ENCODE results near the gene ASTN2. TPM values are rescaled to one million over a fixed set of nuclear protein-coding genes. Genes with fewer than 3 reads are reported as not detected.

Gene ASTN2
- total RNA-seq, 4 donors from 2014 or later: 4.0 to 7.0 (median 4.9) TPM

GRCh38 chr9:116639251-116639741, 775.6 kb downstream of the ASTN2 start:
- ATAC-seq: peak; percentile 72
- Histone ChIP-seq H3K4me1 (peaks cover 0 to 12% (median 0%) of the 10 kb centered on the region in 3 donors), H3K36me3 (no peaks in the 10 kb centered on the region), H3K9me3 (no peaks in the 10 kb centered on the region), H3K27me3 (no peaks in the 10 kb centered on the region), H3K27ac (no peak overlapping the region), H3K4me3 (no peak overlapping the region)
- no peak for TF ChIP-seq EP300 (IDR thresholded peaks at IDR 0.05)
- TF ChIP-seq POLR2A (IDR thresholded peaks at IDR 0.05): no peak
- TF ChIP-seq CTCF (IDR thresholded peaks at IDR 0.05): no peak
- TF ChIP-seq POLR2AphosphoS5 (IDR thresholded peaks at IDR 0.05): no peak

GRCh38 chr9:116635908-116636307, 778.9 kb downstream of the ASTN2 start:
- no peak for ATAC-seq
- Histone ChIP-seq H3K4me1 (peaks cover 0 to 3% (median 0%) of the 10 kb centered on the region in 3 donors), H3K27me3 (no peaks in the 10 kb centered on the region), H3K36me3 (no peaks in the 10 kb centered on the region), H3K9me3 (no peaks in the 10 kb centered on the region), H3K27ac (no peak overlapping the region), H3K4me3 (no peak overlapping the region)
- WGBS, 2 donors (ENCODE audit: low coverage in 1 of 2): 76 to 78% methylated on average over 2 of the region's 2 CpGs
- TF ChIP-seq POLR2A (IDR thresholded peaks at IDR 0.05) (no peak), EP300 (IDR thresholded peaks at IDR 0.05) (no peak), CTCF (IDR thresholded peaks at IDR 0.05) (no peak), POLR2AphosphoS5 (IDR thresholded peaks at IDR 0.05) (no peak)

GRCh38 chr9:116632990-116633838, 781.6 kb downstream of the ASTN2 start:
- Histone ChIP-seq H3K9me3 (no peaks in the 10 kb centered on the region), H3K36me3 (no peaks in the 10 kb centered on the region), H3K4me3 (no peak overlapping the region), H3K27ac (peak overlapping the region in 3 of 4 donors; percentile 33 to 54 (median 45)), H3K27me3 (no peaks in the 10 kb centered on the region), H3K4me1 (no peaks in the 10 kb centered on the region)
- peak; percentile 81 for ATAC-seq
- no peak for TF ChIP-seq POLR2A (IDR thresholded peaks at IDR 0.05)
- no peak for TF ChIP-seq EP300 (IDR thresholded peaks at IDR 0.05)
- WGBS, 2 donors (ENCODE audit: low coverage in 1 of 2): 69 to 72% methylated on average over 4 to 6 of the region's 6 CpGs

GRCh38 chr9:116629634-116630033, 785.2 kb downstream of the ASTN2 start:
- no peak for ATAC-seq
- 17 to 79% methylated on average over 1 to 3 of the region's 3 CpGs for WGBS, 2 donors (ENCODE audit: low coverage in 1 of 2)
- Histone ChIP-seq H3K36me3 (no peaks in the 10 kb centered on the region), H3K4me3 (no peak overlapping the region), H3K9me3 (no peaks in the 10 kb centered on the region), H3K4me1 (no peaks in the 10 kb centered on the region), H3K27ac (no peak overlapping the region), H3K27me3 (no peaks in the 10 kb centered on the region)
- TF ChIP-seq POLR2A (IDR thresholded peaks at IDR 0.05) (no peak), CTCF (IDR thresholded peaks at IDR 0.05) (no peak), EP300 (IDR thresholded peaks at IDR 0.05) (no peak), POLR2AphosphoS5 (IDR thresholded peaks at IDR 0.05) (no peak)

GRCh38 chr9:116628716-116629115, 786.1 kb downstream of the ASTN2 start:
- H3K27me3 ChIP-seq: no peaks in the 10 kb centered on the region
- H3K27ac ChIP-seq: no peak overlapping the region
- 47 to 50% methylated on average over 3 to 4 of the region's 4 CpGs for WGBS, 2 donors (ENCODE audit: low coverage in 1 of 2)
- no peak for TF ChIP-seq POLR2A (IDR thresholded peaks at IDR 0.05)
- no peak for TF ChIP-seq CTCF (IDR thresholded peaks at IDR 0.05)
- no peak for TF ChIP-seq EP300 (IDR thresholded peaks at IDR 0.05)
- no peaks in the 10 kb centered on the region for H3K36me3 ChIP-seq
- ATAC-seq: no peak
- H3K9me3 ChIP-seq: no peaks in the 10 kb centered on the region
- H3K4me3 ChIP-seq: no peak overlapping the region
- H3K4me1 ChIP-seq: no peaks in the 10 kb centered on the region
